Effector memory CD4-positive, alpha-beta T cell (primary cell): Measurements from ENCODE around the gene TBC1D22B.
"Not testable (repeated sequence)": the region's sequence is repeated elsewhere in the genome, so short reads cannot be mapped to it uniquely, and the experiment has no call there.

Experiments used
- DNase-seq, 3 donors: peaks; one replicate each; pipeline ENCODE4 v3.0.0-alpha.2; 2020
- H3K27ac ChIP-seq: 2 replicates; pipeline ENCODE4 v1.7.0; 2013; ENCODE audit warnings: mild to moderate bottlenecking, low read length, moderate library complexity; ENCODE audit not compliant: insufficient read depth, poor library complexity, severe bottlenecking
- H3K27me3 ChIP-seq: replicated peaks from 2 replicates; pipeline ENCODE4 v1.7.0; 2013; ENCODE audit warnings: mild to moderate bottlenecking, low read length; ENCODE audit not compliant: insufficient read depth, control insufficient read depth, poor library complexity, severe bottlenecking
- H3K36me3 ChIP-seq: 2 replicates; pipeline ENCODE4 v1.7.0; 2013; ENCODE audit warnings: mild to moderate bottlenecking, low read length, moderate library complexity; ENCODE audit not compliant: control insufficient read depth, insufficient read depth
- H3K4me1 ChIP-seq: 2 replicates; pipeline ENCODE4 v1.7.0; 2013; ENCODE audit warnings: low read length, mild to moderate bottlenecking; ENCODE audit not compliant: control insufficient read depth, insufficient read depth, poor library complexity, severe bottlenecking
- H3K4me3 ChIP-seq: 2 replicates; pipeline ENCODE4 v1.7.0; 2013; ENCODE audit warnings: low read length, low read depth, mild to moderate bottlenecking; ENCODE audit not compliant: insufficient read depth, poor library complexity, severe bottlenecking
- H3K9me3 ChIP-seq: 2 replicates; pipeline ENCODE4 v1.7.0; 2013; ENCODE audit warnings: mild to moderate bottlenecking, low read length, moderate library complexity; ENCODE audit not compliant: control insufficient read depth

The TBC1D22B gene

GRCh38 chr6:37334047-37334446, 76.5 kb downstream of the TBC1D22B start:
- Histone ChIP-seq H3K27ac (no peak overlapping the region), H3K36me3 (peaks cover 20% of the 10 kb centered on the region), H3K27me3 (no peaks in the 10 kb centered on the region), H3K4me3 (no peak overlapping the region), H3K9me3 (no peaks in the 10 kb centered on the region), H3K4me1 (no peaks in the 10 kb centered on the region)
- DNase-seq: no peak

GRCh38 chr6:37338317-37338716, 80.7 kb downstream of the TBC1D22B start:
- H3K4me3 ChIP-seq, H3K4me1 ChIP-seq, DNase-seq, H3K36me3 ChIP-seq, H3K27ac ChIP-seq, H3K27me3 ChIP-seq, H3K9me3 ChIP-seq: not testable (repeated sequence)

- H3K27ac ChIP-seq: no peak overlapping the region
- no peaks in the 10 kb centered on the region for H3K9me3 ChIP-seq
- H3K27me3 ChIP-seq: no peaks in the 10 kb centered on the region
- no peaks in the 10 kb centered on the region for H3K36me3 ChIP-seq
- no peak for DNase-seq
- no peaks in the 10 kb centered on the region for H3K4me1 ChIP-seq
- H3K4me3 ChIP-seq: no peak overlapping the region
Observed at GRCh38 chr6:37338745-37339255, 81.2 kb downstream of the TBC1D22B start.

- Histone ChIP-seq H3K4me3 (no peak overlapping the region), H3K27me3 (no peaks in the 10 kb centered on the region), H3K4me1 (no peaks in the 10 kb centered on the region), H3K36me3 (no peaks in the 10 kb centered on the region), H3K9me3 (no peaks in the 10 kb centered on the region), H3K27ac (no peak overlapping the region)
- DNase-seq: no peak
Observed at GRCh38 chr6:37339741-37340638, 82.4 kb downstream of the TBC1D22B start.

- H3K9me3 ChIP-seq: no peaks in the 10 kb centered on the region
- no peak for DNase-seq
- no peaks in the 10 kb centered on the region for H3K4me1 ChIP-seq
- H3K36me3 ChIP-seq: no peaks in the 10 kb centered on the region
- no peak overlapping the region for H3K4me3 ChIP-seq
- no peak overlapping the region for H3K27ac ChIP-seq
- no peaks in the 10 kb centered on the region for H3K27me3 ChIP-seq
Observed at GRCh38 chr6:37340639-37340943, 83.0 kb downstream of the TBC1D22B start.

GRCh38 chr6:37343248-37343647, 85.7 kb downstream of the TBC1D22B start:
- H3K4me1 ChIP-seq: no peaks in the 10 kb centered on the region
- no peaks in the 10 kb centered on the region for H3K27me3 ChIP-seq
- H3K27ac ChIP-seq: no peak overlapping the region
- no peaks in the 10 kb centered on the region for H3K36me3 ChIP-seq
- DNase-seq: no peak
- no peak overlapping the region for H3K4me3 ChIP-seq
- no peaks in the 10 kb centered on the region for H3K9me3 ChIP-seq

- Histone ChIP-seq H3K4me1 (no peaks in the 10 kb centered on the region), H3K27ac (no peak overlapping the region), H3K36me3 (no peaks in the 10 kb centered on the region), H3K9me3 (no peaks in the 10 kb centered on the region), H3K4me3 (no peak overlapping the region), H3K27me3 (no peaks in the 10 kb centered on the region)
- no peak for DNase-seq
Observed at GRCh38 chr6:37344308-37344707, 86.7 kb downstream of the TBC1D22B start.

- H3K27ac ChIP-seq, H3K4me1 ChIP-seq, H3K9me3 ChIP-seq, H3K4me3 ChIP-seq, DNase-seq, H3K27me3 ChIP-seq, H3K36me3 ChIP-seq: not testable (repeated sequence)
Observed at GRCh38 chr6:37345804-37346203, 88.2 kb downstream of the TBC1D22B start.

GRCh38 chr6:37347177-37347576, 89.6 kb downstream of the TBC1D22B start:
- no peaks in the 10 kb centered on the region for H3K36me3 ChIP-seq
- H3K4me1 ChIP-seq: no peaks in the 10 kb centered on the region
- H3K9me3 ChIP-seq: no peaks in the 10 kb centered on the region
- no peak overlapping the region for H3K4me3 ChIP-seq
- H3K27me3 ChIP-seq: no peaks in the 10 kb centered on the region
- DNase-seq: no peak
- no peak overlapping the region for H3K27ac ChIP-seq

- H3K27me3 ChIP-seq: no peaks in the 10 kb centered on the region
- H3K36me3 ChIP-seq: no peaks in the 10 kb centered on the region
- no peak for DNase-seq
- H3K4me1 ChIP-seq: no peaks in the 10 kb centered on the region
- H3K4me3 ChIP-seq: no peak overlapping the region
- H3K27ac ChIP-seq: no peak overlapping the region
- no peaks in the 10 kb centered on the region for H3K9me3 ChIP-seq
Observed at GRCh38 chr6:37347670-37348111, 90.1 kb downstream of the TBC1D22B start.
